K562 (cell line): ENCODE data around the gene TENT4A. TPM values are rescaled to one million over a fixed set of nuclear protein-coding genes. Genes with fewer than 3 reads are reported as not detected.
"Not testable (repeated sequence)": the region's sequence is repeated elsewhere in the genome, so short reads cannot be mapped to it uniquely, and the experiment has no call there.

Experiments
- ATAC-seq: fragments of 200-7000 bp; cut with Tn5 transposase; 3 replicates; pipeline ENCODE4 v1.9.1; 2020; ENCODE audit warnings: moderate library complexity
- BruUV-seq: library from RNA; stranded (reverse); fragments of 400-500 nt; replicated peaks from 2 replicates; lab custom pipeline; 2021; lab: Mats Ljungman, UMichigan
- CTCF ChIA-PET: fragments of 300-600 bp; formaldehyde crosslinking; extraction: SDS; loops from one replicate; lab custom pipeline; 2021; ENCODE audit warnings: low intra/inter-chr PET ratio; lab: Yijun Ruan, JAX
- POLR2A ChIA-PET: fragments of 300-600, 350-650 bp; sonication (Branson Sonifier 250); formaldehyde crosslinking; extraction: SDS; loops from one replicate; lab custom pipeline; 2021; ENCODE audit warnings: antibody characterized with exemption, inconsistent platforms; lab: Yijun Ruan, JAX
- DNase-seq, 4 experiments: peaks; one replicate each; pipeline versions ENCODE4 v3.0.0 to v3.0.0-alpha.2; 2011 to 2018; ENCODE audit warnings: low spot score in 3 of 4, mixed read lengths in 3 of 4; ENCODE audit errors: extremely low read depth in 1 of 4
- FAIRE-seq: peaks from 2 replicates; lab custom pipeline; 2011; peaks lifted over from hg19 to GRCh38; lab: Jason Lieb, UNC
- H2AFZ ChIP-seq: 2 replicates; pipeline ENCODE4 v1.6.0; 2011; ENCODE audit warnings: low read depth, low read length, control low read depth, inconsistent platforms
- H3K27ac ChIP-seq: fragments of 200-600 bp; 3 replicates; pipeline ENCODE4 v1.8.0; 2011; ENCODE audit warnings: low read depth, mild to moderate bottlenecking, control low read depth, inconsistent platforms, low read length, moderate library complexity, mixed read lengths; ENCODE audit errors: extremely low read depth
- H3K27me3 ChIP-seq, 2 experiments: fragments of 300-600 bp in 1 of 2; 2 replicates in 1 of 2; 3 replicates in 1 of 2; pipeline versions ENCODE4 v1.6.0 to v1.8.0; 2011; ENCODE audit warnings: inconsistent platforms in 2 of 2, low read length in 2 of 2, mild to moderate bottlenecking in 1 of 2, mixed read lengths in 1 of 2, moderate library complexity in 1 of 2; ENCODE audit not compliant: control insufficient read depth in 2 of 2, insufficient read depth in 2 of 2
- H3K36me3 ChIP-seq: fragments of 300-600 bp; 3 replicates; pipeline ENCODE4 v1.8.0; 2011; ENCODE audit warnings: mild to moderate bottlenecking, low read length, inconsistent platforms; ENCODE audit not compliant: control insufficient read depth, insufficient read depth
- H3K4me1 ChIP-seq, 2 experiments: fragments of 200-600 bp in 1 of 2; replicated peaks in 1 of 2; 2 replicates in 1 of 2; 3 replicates in 1 of 2; pipeline versions ENCODE4 v1.5.1 to v1.8.0; 2011; ENCODE audit warnings: inconsistent platforms in 2 of 2, low read length in 2 of 2, mild to moderate bottlenecking in 1 of 2, mixed read lengths in 1 of 2, moderate library complexity in 1 of 2; ENCODE audit not compliant: control insufficient read depth in 2 of 2, insufficient read depth in 2 of 2
- H3K4me2 ChIP-seq: 2 replicates; pipeline ENCODE4 v1.6.1; 2011; ENCODE audit warnings: low read length, control low read depth, inconsistent platforms, mixed read lengths; ENCODE audit not compliant: insufficient read depth
- H3K4me3 ChIP-seq: fragments of 200-600 bp; sonication (generic), shearing (Covaris generic); 2 replicates; pipeline ENCODE4 v1.5.1; 2016; ENCODE audit warnings: control low read depth, inconsistent platforms
- H3K79me2 ChIP-seq: fragments of 200-600 bp; 3 replicates; pipeline ENCODE4 v1.8.0; 2011; ENCODE audit warnings: low read length, inconsistent platforms; ENCODE audit not compliant: control insufficient read depth, insufficient read depth
- H3K9ac ChIP-seq, 2 experiments: 2 replicates each; pipeline versions ENCODE4 v1.6.0 to v1.6.1; 2011; ENCODE audit warnings: low read depth in 2 of 2, low read length in 2 of 2, control low read depth in 1 of 2, inconsistent platforms in 1 of 2, mild to moderate bottlenecking in 1 of 2, mixed read lengths in 1 of 2; ENCODE audit not compliant: insufficient read depth in 1 of 2
- H3K9me1 ChIP-seq: one replicate; pipeline ENCODE4 v1.6.0; 2011; ENCODE audit warnings: inconsistent platforms, mild to moderate bottlenecking, low read length, moderate library complexity; ENCODE audit not compliant: control insufficient read depth, insufficient read depth
- H3K9me3 ChIP-seq: replicated peaks from 2 replicates; pipeline ENCODE4 v1.5.1; 2011; ENCODE audit warnings: low read depth, low read length, inconsistent platforms; ENCODE audit not compliant: control insufficient read depth, insufficient read depth
- H4K20me1 ChIP-seq: replicated peaks from 2 replicates; pipeline ENCODE4 v1.6.1; 2011; ENCODE audit warnings: low read length, inconsistent platforms, mixed read lengths; ENCODE audit not compliant: control insufficient read depth, insufficient read depth
- BCL6 ChIP-seq: fragments of 250-450 bp; sonication (Bioruptor Pico); IDR thresholded peaks from 2 replicates; pipeline ENCODE4 v1.4.0; 2020
- MBD2 ChIP-seq: sonication (generic); IDR thresholded peaks from 2 replicates; pipeline ENCODE4 v1.6.1; 2016; ENCODE audit warnings: low read depth, borderline replicate concordance
- PPARD ChIP-seq: fragments of 250-450 bp; sonication (Bioruptor Pico); IDR thresholded peaks from 2 replicates; pipeline ENCODE4 v1.8.0; 2022; ENCODE audit warnings: inconsistent platforms, mild to moderate bottlenecking, moderate library complexity
- RBM34 ChIP-seq: fragments of 200-400 bp; formaldehyde crosslinking; IDR thresholded peaks from 2 replicates; pipeline ENCODE4 v1.6.1; 2018; ENCODE audit warnings: low read length, borderline replicate concordance; ENCODE audit not compliant: insufficient read depth
- SAP30 ChIP-seq: fragments of 200-600 bp; sonication (generic); IDR thresholded peaks from 2 replicates; pipeline ENCODE4 v1.6.1; 2012; ENCODE audit warnings: borderline replicate concordance, low read depth, mild to moderate bottlenecking, moderate library complexity, low read length, control low read depth, inconsistent platforms; ENCODE audit not compliant: insufficient read depth, poor library complexity, severe bottlenecking
- TARDBP ChIP-seq: fragments of 450-650 bp; IDR thresholded peaks from 2 replicates; pipeline ENCODE4 v1.6.1; 2016
- ZNF511 ChIP-seq: sonication (generic); formaldehyde crosslinking; IDR thresholded peaks from 2 replicates; pipeline ENCODE4 v1.8.0; 2022; ENCODE audit warnings: mild to moderate bottlenecking, missing genetic modification reagents
- WGBS: fragments of 100-300 bp; shearing (Covaris generic); methylation state at CpG from one replicate; pipeline ENCODE4 v1.1.6; 2016; ENCODE audit warnings: low coverage, mixed read lengths; ENCODE audit not compliant: insufficient coverage; ENCODE audit errors: missing lambda C conversion rate; 5-methylcytosine and 5-hydroxymethylcytosine counted together
- in situ Hi-C: fragments of 300-500 bp; cut with MboI; formaldehyde crosslinking; loops from 4 replicates; pipeline ENCODE4 v1.15.0; 2018; ENCODE audit warnings: inconsistent platforms, mixed read lengths
- intact Hi-C: fragments of 100-400 bp; cut with micrococcal nuclease; formaldehyde crosslinking; loops from 2 replicates; pipeline ENCODE4 v1.14.2; 2022
- polyA plus RNA-seq, 8 experiments: library from polyadenylated mRNA; depleted of rRNA in 4 of 8; stranded (reverse) in 5 of 8; unstranded in 3 of 8; fragments of >200 nt; fragmentation: Nextera tagmentation in 2 of 8; fragmentation: Illumina TruSeq in 1 of 8; extraction: Ambion mirVana in 2 of 8; extraction: Trizol in 1 of 8; gene quantifications; 2 replicates each; pipeline versions ENCODE4 v1.2.1 to v1.2.3, GENCODE V29; 2011 to 2014; ENCODE audit warnings: inconsistent platforms in 1 of 8, missing spikeins in 1 of 8
- total RNA-seq, 7 experiments: library from RNA; depleted of rRNA in 6 of 7; stranded (reverse); fragments of >200 nt in 6 of 7; fragmentation: Illumina TruSeq in 2 of 7; extraction: Trizol in 2 of 7; gene quantifications; 2 replicates each; pipeline versions ENCODE4 v1.2.1 to v1.2.3, GENCODE V29; 2011 to 2021; ENCODE audit warnings: low replicate concordance in 1 of 7

Gene TENT4A
- total and polyA plus RNA-seq, 9 of the 15 experiments (the other 6 are each of a cell fraction or from before 2014, with no cell fraction given), result 1.3 to 27.3 (median 13.0) TPM

- H3K9ac ChIP-seq, result no peak overlapping the region
- in situ Hi-C loops, result no loop called here
- H3K4me3 ChIP-seq, result no peak overlapping the region
- BruUV-seq, result no TSS peak
- intact Hi-C loops, result no loop called here
- no peaks in the 10 kb centered on the region for H3K9me3 ChIP-seq
- FAIRE-seq (no peak), DNase-seq (no peak), ATAC-seq (no peak)
- TF ChIP-seq RBM34 (no peak), BCL6 (CRISPR knock-in tag) (no peak)
- no peak overlapping the region for H3K27ac ChIP-seq
- no peak overlapping the region for H2AFZ ChIP-seq
- H3K9me1 ChIP-seq, result no peaks in the 10 kb centered on the region
- peaks cover 0 to 9% of the 10 kb centered on the region in 2 experiments; a peak in 2 of 5 replicates for H3K4me1 ChIP-seq
- H3K4me2 ChIP-seq, result no peak overlapping the region
- H3K79me2 ChIP-seq, result no peaks in the 10 kb centered on the region
- no peaks in the 10 kb centered on the region for H3K36me3 ChIP-seq
- ChIA-PET CTCF (no interaction called here), POLR2A (no interaction called here)
- H3K27me3 ChIP-seq, result peaks cover 47 to 81% of the 10 kb centered on the region in 2 experiments; a peak in 4 of 5 replicates
- H4K20me1 ChIP-seq, result peaks cover 5% of the 10 kb centered on the region; the same call in 1 of the 2 replicates
- WGBS, result 25% methylated on average over 11 of the region's 11 CpGs
Measured at GRCh38 chr5:6772886-6773285, 59.7 kb downstream of the TENT4A start.

- H3K9ac ChIP-seq, result no peak overlapping the region
- ChIA-PET CTCF (interaction anchor here (0.6 kb wide), 1 partner anchor 602 kb away, joined by 6 read pairs; no protein-coding TSS in a partner anchor), POLR2A (no interaction called here)
- in situ Hi-C loops, result no loop called here
- 69% methylated on average over 23 of the region's 46 CpGs for WGBS
- TF ChIP-seq MBD2, result no peak
- no peak for TF ChIP-seq SAP30
- no peak for TF ChIP-seq TARDBP
- no peak for TF ChIP-seq ZNF511
- no peak for TF ChIP-seq PPARD (CRISPR knock-in tag)
- ATAC-seq (no peak), FAIRE-seq (no peak), DNase-seq (no peak)
- no TSS peak for BruUV-seq
- H3K4me2 ChIP-seq, result no peak overlapping the region
- no peak overlapping the region for H2AFZ ChIP-seq
- no peaks in the 10 kb centered on the region for H3K9me1 ChIP-seq
- peaks cover 0 to 9% of the 10 kb centered on the region in 2 experiments; a peak in 2 of 5 replicates for H3K4me1 ChIP-seq
- H4K20me1 ChIP-seq, result peaks cover 5% of the 10 kb centered on the region; the same call in 1 of the 2 replicates
- H3K27ac ChIP-seq, result no peak overlapping the region
- H3K27me3 ChIP-seq, result peaks cover 50 to 81% of the 10 kb centered on the region in 2 experiments; a peak in 4 of 5 replicates
- no peaks in the 10 kb centered on the region for H3K79me2 ChIP-seq
- intact Hi-C loops, result no loop called here
- H3K36me3 ChIP-seq, result no peaks in the 10 kb centered on the region
- no peaks in the 10 kb centered on the region for H3K9me3 ChIP-seq
- no peak overlapping the region for H3K4me3 ChIP-seq
Measured at GRCh38 chr5:6773342-6774035, 60.3 kb downstream of the TENT4A start.

GRCh38 chr5:6774207-6774606 is 61.0 kb downstream of the TENT4A start:
- H3K79me2 ChIP-seq, H3K36me3 ChIP-seq, ATAC-seq, BruUV-seq, H3K9me1 ChIP-seq, H3K9ac ChIP-seq, H3K4me1 ChIP-seq, H3K27ac ChIP-seq, H3K4me3 ChIP-seq, H4K20me1 ChIP-seq, H2AFZ ChIP-seq, H3K9me3 ChIP-seq, CTCF ChIA-PET, H3K4me2 ChIP-seq, FAIRE-seq, in situ Hi-C loops, intact Hi-C loops: not testable (repeated sequence)
- H3K27me3 ChIP-seq, result peaks cover 48 to 74% of the 10 kb centered on the region in 2 experiments; a peak in 4 of 5 replicates
- POLR2A ChIA-PET, result interaction anchor here (1.3 kb wide), 1 partner anchor 14 kb away, joined by 3 read pairs; no protein-coding TSS in a partner anchor
- DNase-seq, result peak in 2 of 4 experiments; percentile 77 to 79
- WGBS, result 4% methylated on average over 11 of the region's 27 CpGs
